Measurements from ENCODE around the gene LGI1.
"Not testable (repeated sequence)": the region's sequence is repeated elsewhere in the genome, so short reads cannot be mapped to it uniquely, and the experiment has no call there.

The LGI1 gene

DNA sequence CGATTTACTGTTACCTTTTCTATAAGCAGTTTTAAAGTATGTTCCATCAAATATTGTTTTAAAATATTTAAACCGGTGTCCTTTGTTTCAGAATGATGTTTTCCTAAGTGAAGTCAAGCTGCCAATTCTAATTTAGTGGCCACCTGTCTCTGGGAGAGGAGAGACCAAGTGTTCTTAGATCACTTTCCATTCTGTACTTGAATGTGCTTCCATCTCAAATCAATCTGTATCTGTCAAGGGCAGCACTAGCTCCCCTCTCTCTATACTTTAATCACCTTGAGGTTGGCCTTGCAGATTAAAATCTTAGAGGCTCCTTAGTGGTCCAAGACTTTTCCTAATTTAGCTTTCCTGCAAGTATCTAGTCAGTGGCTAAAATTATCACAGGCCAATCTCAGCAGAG is 49.6 kb downstream of the LGI1 start:
- DNase-seq, result no peak

DNA sequence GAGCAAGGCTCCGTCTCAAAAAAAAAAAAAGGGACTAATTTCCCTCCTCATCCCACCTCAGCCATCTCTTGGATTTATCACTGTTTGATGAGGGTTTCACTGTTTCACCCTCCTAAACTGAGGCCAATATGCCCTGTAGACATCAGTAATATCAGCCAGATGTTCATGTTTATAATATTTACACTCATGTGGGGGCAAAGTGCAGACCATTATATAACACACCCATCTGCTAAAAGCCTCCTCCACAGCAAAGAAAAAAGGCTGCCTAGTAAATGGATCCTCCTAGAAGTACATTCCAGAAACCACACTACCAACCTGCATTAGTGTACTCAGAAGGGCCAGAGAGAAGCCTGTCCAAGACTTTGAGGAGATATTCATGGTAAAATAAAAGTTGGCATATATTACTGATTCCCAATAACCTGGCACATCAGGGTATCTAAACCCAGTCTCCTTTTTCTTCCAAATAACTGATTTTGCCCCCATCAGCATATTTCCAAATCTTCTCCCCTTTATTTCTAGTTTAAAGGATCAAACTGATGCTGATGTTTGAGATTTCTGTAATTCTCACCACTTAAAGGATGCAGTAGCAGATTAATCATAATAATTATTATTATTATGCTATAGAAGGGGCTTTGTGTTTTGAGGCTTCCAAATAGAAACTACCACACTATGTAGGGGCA is 55.1 kb downstream of the LGI1 start:
- DNase-seq, result no peak

DNA sequence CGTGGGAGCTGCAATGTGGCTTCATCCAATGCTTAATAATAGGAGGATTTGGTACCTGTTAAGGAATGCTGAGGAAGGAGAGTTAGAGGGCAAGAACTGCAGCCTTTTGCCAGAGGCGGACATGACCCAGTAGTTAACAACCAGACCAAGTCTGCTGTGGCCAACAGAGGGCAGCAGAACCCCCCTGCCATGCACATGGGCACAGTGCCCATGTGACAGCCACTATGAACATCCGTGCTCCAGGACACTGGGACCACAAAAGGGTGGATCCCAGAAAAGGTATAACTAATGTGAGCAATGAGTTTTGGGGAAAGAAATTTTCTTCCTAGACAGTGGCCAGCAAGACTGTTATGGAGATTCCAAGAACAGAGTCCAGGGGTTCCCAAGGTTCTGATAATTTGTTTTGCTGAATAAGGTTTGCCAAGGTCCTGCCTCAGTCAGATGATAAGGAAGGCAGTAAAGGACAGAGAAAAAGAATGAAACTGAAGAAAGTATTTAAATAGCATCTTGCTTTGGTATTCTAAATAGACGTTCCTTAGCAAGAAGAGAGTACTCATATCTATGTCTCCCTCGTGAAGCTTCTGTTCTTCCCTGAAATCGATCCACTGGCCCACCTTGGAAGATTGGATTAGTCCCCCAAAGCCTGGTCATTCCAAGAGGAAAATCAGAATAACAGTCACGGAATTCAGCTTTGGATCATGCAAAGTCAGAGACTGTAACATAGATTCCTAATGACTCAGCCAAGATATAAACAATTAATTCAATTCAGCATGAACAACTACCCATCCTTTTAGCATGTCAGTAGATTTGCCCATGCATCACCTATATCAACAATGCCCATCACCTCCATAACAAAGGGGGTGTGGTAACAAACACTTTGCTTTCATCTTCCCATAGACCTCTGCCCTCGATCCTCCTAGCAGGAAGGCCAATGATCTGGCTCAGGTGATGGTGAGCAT is 56.0 kb downstream of the LGI1 start:
- peak; percentile 42 to 72 for DNase-seq

DNA sequence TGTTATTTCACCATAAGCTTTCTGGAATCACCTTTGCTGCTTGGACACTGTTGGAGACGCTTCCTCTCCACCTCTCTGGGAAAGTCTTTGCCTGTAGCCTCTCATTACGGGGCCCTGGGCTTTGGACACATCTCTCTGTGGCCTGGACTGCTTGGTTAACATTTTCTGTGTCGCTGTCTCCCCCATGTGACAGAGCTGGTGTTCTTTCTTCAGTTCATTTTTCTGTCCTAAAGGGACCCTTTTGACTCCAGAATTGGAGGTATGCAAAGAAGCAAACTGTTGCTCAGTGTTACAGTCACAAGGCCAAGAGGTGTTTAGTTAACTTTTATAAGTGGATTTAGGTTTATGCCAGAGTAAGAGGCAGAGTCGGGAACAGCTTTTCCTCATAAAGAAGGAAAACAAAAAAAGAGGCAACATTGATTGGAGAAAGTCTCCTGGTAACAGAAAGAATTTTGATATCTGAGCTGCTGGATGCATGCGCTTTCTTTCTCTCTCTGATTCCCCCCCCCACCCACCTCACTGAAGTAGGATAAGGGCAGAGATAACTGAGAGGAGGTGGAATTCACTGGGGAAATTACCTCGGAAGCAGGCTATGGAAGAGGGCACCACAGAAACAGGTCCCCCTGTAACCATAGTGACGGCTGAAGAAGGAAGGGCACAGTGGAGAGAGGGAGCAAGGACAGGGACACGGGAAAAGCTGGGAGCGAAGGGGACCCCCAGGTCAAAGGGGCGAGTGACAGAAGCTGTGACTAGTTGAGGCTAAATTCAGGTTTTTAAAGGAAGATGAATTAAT is 57.8 kb downstream of the LGI1 start:
- DNase-seq, result no peak

DNA sequence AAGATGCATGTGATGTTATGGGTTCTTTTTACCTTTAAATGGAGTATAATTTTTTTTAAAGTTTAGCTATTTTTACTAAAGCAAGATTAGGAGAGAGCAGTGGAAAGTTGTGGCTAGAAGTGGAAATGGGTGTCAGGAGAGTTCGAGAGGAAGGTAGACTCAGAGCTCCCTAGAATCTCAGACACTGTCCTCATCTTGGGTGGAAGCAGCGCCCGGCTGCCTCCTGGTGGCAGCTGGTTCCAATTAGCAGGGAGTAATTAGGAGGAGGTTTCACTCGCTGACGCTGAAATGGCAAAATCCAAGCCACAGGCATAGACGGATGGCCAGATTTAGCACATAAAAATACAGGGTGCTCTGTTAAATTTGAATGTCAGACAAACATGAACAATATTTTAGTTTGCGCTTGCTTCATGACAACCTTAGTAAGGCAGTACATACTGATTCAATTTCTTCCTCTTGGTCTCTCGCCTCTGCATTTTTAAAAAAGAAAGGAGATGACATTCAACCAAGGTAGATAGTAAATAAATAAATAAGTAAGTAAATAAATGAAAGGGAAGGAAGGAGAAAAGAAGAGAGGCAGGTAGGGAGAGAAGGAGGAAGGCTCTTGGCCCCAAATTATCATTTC is 58.5 kb downstream of the LGI1 start:
- peak; percentile 32 to 63 for DNase-seq

DNA sequence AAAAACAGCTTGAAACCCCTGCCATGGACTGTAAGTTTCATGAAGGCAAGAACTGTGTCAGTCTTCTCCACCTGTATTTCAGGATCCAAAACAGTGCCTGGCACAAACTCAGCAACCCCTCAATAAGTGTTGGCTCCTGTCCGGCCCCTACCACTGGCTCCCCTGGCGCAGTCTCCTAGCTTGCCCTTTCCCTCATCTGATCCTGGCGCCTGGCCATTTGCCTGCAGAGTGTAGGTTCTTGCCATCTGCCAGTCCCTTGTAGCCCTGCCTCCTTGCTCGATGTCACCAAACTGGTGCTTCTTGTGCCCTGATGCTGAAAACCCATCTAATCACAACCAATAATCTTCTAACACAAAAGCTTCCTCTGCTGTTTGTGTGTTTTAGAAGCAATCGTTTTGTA is 60.4 kb downstream of the LGI1 start:
- no peak for DNase-seq

DNA sequence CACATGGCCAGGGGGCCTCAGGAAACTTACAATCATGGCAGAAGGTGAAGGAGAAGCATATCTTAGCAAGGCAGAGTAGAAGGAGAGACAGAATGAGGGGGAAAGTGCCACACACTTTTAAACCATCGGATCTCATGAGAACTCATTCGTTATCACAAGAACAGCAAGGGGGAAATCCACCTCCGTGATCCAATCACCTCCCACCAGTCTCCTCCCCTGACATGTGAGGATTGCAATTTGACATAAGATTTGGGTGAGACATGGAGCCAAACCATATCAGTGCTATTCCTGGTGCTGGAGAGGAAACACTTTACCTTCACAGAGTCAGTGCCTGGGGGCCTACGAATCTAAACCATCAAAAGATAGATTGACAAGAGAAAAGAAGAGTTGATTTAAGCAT is 61.8 kb downstream of the LGI1 start:
- DNase-seq, result no peak

DNA sequence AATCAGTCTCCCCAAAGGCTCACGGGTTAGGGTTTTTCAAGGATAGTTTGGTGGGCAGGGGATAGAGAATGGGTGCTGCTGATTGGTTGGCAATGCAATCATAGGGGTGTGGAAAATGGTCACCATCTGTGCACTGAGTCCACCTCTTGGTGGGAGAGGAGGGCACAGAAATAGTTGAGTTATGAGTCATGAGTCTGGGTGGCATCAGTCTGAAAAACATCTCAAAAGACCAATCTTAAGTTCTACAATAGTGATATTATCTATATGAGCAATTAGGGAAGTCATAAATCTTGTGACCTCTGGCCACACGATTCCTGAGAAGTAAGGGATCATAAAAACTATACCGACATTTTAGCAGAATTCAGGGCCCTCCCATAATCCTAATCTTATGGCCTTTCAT is 62.7 kb downstream of the LGI1 start:
- no peak for DNase-seq

DNA sequence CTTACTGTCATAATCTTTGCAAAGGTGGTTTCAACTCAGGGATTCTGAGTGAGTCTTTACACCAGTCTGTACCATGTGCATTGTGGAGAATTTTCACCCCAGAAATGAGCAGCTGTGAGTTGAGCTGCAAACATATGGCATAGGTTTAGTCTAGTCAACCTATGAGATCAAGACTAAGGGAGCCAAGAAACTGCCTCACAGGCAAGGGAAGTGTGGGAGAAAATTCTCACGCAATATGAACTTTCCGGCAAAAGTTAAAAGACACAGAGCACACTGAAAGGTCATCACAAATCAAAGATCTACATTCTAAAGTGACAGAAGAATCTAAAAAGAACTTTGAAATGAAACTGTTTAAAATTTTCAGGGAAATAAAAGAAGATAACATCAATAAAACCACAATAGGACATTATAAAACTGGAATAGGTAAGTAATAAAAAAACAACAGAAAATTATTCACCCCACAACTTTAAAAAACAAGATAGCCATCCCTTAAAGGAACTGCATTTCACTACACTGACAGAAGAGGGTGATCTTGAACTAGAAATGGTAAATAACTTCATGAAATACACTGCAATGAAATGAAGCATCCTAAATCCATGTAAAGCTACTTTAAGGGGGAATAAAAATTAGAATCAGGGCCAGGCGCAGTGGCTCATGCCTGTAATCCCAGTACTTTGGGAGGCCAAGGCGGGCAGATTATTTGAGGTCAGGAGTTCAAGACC is 63.5 kb downstream of the LGI1 start:
- DNase-seq, result no peak

DNA sequence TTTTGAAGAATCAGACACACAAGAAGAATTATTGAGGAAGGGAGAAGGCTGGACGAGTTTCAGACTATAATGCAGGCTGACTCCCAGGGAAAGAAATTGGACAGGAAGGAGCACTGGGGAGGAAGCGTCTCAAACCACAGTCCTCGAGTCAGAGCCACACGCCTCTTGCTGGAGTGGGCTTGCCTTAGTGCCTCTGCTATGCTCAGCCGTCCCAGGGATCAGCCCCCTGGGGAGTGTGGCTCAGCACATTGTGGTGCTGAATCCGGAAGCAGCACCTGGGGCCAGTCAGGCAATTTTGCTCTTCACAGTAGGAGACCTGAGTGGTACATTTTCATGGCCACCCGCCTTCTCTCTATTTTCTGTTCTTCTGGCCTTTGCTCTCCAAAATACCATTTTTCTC is 68.6 kb downstream of the LGI1 start:
- no peak for DNase-seq

DNA sequence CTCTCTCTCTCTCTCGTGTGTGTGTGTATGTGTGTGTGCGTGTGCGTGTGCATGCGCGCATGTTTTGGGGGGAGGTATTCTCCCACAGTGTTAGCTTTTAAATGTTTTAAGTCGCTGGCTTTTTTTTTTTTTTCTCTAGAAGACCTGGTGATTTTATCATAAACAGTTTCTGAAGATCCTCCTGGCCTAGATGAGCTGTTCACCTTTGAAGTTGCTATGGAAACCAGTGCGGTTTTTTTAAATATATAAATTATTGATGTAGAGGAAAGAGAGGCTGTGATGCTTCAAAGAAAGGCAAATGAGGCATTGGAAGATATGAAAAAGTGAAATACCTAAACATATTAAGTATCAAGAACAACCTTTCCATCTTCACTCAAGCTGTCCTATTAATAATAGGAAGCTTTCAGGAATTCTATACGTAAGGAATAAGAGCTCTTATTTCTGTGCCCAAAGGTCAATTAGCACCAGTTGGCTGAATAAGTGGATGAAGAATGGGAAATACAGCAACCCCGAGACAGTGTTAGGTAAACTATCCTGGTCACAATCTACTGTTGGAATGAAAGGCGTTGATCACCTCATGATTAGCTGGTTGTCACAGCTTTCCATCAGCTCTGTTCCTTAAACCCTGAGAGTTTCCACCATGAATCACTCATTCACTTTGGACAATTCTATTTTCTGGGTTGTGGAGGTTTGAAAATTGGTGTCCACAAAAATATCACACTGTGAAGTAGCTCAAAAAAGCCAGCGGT is 69.5 kb downstream of the LGI1 start:
- DNase-seq, result no peak

DNA sequence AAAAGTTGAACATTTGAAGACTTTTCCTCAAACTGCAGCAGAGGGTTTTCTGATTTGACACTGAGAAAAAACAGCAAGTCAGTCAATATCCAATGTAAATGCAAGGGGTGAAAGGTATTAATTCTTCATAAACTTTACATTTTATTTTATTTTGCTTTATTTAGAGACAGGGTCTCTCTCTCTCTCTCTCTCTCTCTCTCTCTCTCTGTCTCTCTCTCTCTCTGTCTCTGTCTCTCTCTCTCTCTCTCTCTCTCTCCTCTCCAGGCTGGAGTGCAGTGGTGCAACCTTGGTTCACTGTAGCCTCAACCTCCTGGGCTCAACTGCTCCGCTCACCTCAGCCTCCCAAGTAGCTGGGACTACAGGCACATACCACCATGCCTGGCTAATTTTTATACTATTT is 73.3 kb downstream of the LGI1 start:
- not testable (repeated sequence) for DNase-seq

DNA sequence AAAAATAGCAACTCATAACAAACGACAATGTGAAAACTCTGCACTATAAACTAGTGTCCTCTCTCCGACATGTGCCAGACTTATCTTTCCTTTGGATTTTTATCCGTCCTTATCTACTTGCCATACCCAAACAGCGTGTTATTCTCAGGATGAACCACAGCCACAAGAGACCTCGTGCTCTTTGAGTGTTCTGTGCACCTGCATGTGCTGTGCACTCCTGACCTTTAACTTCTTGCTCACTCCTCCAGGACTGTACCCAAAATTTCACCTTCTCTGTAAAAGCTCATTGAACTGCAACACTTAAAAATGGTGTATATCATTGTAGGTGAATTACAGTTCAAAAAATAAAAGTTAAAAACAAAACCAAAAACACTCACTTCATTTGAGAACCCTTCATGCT is 78.0 kb downstream of the LGI1 start:
- no peak for DNase-seq

DNA sequence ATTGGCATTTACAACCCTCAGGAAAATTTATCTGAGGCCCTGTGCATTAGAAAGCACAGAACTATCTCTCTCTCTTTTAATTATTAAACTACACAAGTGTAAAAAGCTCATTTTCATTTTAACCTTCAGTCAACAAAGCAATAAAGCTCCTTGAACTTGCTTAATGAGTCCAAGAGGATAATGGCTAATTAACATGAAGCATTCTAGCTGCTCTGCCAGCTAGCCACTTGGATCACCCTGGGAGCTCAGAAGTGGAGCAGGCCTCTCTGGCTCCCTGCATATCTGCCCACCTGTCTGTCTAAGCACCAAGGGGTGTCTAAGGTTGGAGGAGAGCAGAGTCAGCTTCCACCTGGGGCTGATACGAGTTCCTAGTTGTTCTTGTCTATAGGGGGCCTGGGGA is 80.1 kb downstream of the LGI1 start:
- no peak for DNase-seq

DNA sequence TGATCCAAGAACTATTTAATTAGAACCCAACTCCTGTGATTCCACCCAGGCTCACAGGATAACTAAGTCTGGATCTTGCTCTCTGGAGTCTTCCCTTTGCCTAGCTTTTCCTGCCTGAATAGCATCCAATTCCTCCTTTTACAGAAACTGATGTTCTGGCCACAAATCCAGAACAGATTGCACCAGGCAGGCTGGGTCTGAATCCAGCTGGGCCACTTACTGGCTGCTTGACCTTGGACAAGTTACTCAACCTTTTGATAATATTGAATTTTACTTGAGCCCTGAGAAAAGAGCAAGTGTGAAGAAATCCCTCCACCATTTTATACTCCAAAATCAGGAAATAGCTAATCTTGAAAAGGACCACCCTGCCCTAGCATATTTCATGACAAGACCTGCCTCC is 80.5 kb downstream of the LGI1 start:
- DNase-seq, result no peak

DNA sequence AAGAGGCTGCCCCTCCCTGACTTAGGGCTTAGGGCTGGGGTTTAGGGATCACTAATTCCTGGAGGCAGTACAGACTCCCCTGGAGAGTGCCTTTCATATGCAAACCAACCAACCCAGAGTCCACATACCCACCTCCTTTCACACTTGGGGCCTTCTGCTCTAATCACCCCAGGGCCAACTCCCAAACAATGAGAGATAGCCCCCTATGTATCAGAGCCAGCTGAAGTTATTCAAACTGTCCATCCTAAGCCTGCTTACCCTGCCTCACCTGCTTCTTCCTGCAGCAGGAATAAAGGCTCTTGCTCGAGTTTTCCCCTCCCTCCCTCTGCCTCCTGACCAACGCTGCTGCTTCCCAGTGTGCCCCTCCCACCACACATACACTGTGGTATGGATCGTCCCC is 84.2 kb downstream of the LGI1 start:
- no peak for DNase-seq

DNA sequence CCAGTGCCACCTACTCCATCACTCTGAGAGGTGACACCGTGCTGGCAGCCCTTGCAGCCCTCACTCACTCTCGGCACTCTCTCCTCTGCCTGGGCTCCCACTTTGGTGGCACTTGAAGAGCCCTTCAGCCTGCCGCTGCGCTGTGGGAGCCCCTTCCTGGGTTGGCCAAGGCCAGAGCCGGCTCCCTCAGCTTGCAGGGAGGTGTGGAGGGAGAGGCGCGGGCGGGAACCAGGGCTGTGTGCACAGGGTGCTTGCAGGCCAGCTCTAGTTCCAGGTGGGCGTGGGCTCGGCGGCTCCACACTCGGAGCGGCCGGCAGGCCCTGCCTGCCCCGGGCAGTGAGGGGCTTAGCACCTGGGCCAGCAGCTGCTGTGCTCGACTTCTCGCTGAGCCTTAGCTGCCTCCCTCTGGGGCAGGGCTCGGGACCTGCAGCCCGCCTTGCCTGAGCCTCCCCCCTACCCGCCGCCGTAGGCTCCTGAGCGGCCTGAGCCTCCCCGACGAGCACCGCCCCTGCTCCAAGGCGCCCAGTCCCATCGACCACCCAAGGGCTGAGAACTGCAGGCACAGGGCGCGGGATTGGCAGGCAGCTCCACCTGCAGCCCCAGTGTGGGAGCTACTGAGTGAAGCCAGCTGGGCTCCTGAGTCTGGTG is 87.4 kb downstream of the LGI1 start:
- DNase-seq, result no peak
